HepG2 (cell line): ENCODE measurements around the gene UBE2M. TPM values are rescaled to one million over a fixed set of nuclear protein-coding genes. Genes with fewer than 3 reads are reported as not detected.

Experiments
- CEBPB ChIP-seq: IDR thresholded peaks from 2 replicates; pipeline ENCODE4 v1.6.1; 2011; ENCODE audit warnings: low read depth, low read length, improper control_type of control experiment, borderline replicate concordance
- DMTF1 ChIP-seq: sonication (generic); formaldehyde crosslinking; IDR thresholded peaks from 2 replicates; pipeline ENCODE4 v1.4.0; 2020; ENCODE audit warnings: mild to moderate bottlenecking, missing genetic modification reagents
- FOXA1 ChIP-seq, 2 experiments: fragments of 450-650 bp in 1 of 2; sonication (generic) in 1 of 2; formaldehyde crosslinking in 1 of 2; IDR thresholded peaks; 2 replicates each; pipeline versions ENCODE4 v1.4.0 to v1.6.1; 2016 to 2020; ENCODE audit warnings: missing genetic modification reagents in 1 of 2
- ISX ChIP-seq: sonication (generic); formaldehyde crosslinking; conservative IDR thresholded peaks from 2 replicates; pipeline ENCODE4 v1.5.0; 2020; ENCODE audit warnings: missing genetic modification reagents
- JDP2 ChIP-seq: sonication (generic); formaldehyde crosslinking; IDR thresholded peaks from 2 replicates; pipeline ENCODE4 v1.8.1; 2022; ENCODE audit warnings: missing genetic modification reagents, borderline replicate concordance
- MED13 ChIP-seq: sonication (generic); formaldehyde crosslinking; IDR thresholded peaks from 2 replicates; pipeline ENCODE4 v1.5.0; 2020; ENCODE audit warnings: missing genetic modification reagents
- MXD4 ChIP-seq: IDR thresholded peaks from 2 replicates; pipeline ENCODE4 v1.6.1; 2016; ENCODE audit warnings: mild to moderate bottlenecking, missing biosample characterization, missing genetic modification reagents
- NFE2 ChIP-seq: sonication (generic); formaldehyde crosslinking; IDR thresholded peaks from 2 replicates; pipeline ENCODE4 v1.4.0; 2020; ENCODE audit warnings: missing genetic modification reagents
- NFKB2 ChIP-seq: sonication (generic); formaldehyde crosslinking; IDR thresholded peaks from 2 replicates; pipeline ENCODE4 v1.4.0; 2020; ENCODE audit warnings: missing genetic modification reagents, borderline replicate concordance
- NONO ChIP-seq, 2 experiments: fragments of 450-650 bp in 1 of 2; sonication (generic) in 1 of 2; formaldehyde crosslinking in 1 of 2; IDR thresholded peaks in 1 of 2; conservative IDR thresholded peaks in 1 of 2; 2 replicates each; pipeline versions ENCODE4 v1.6.1 to v1.8.0; 2017 to 2022; ENCODE audit warnings: mild to moderate bottlenecking in 1 of 2, missing genetic modification reagents in 1 of 2, moderate library complexity in 1 of 2
- PBX2 ChIP-seq: IDR thresholded peaks from 2 replicates; pipeline ENCODE4 v1.6.1; 2016; ENCODE audit warnings: control low read depth
- PCBP2 ChIP-seq: fragments of 200-400 bp; formaldehyde crosslinking; optimal IDR thresholded peaks from 2 replicates; pipeline ENCODE3; 2018; ENCODE audit warnings: low read length, low read depth; ENCODE audit not compliant: poor library complexity, severe bottlenecking
- RXRB ChIP-seq: IDR thresholded peaks from 2 replicates; pipeline ENCODE4 v1.6.1; 2016; ENCODE audit warnings: borderline replicate concordance, missing genetic modification reagents, missing compliant biosample characterization
- SOX13 ChIP-seq, 3 experiments: fragments of 450-650 bp in 1 of 3; sonication (generic) in 1 of 3; formaldehyde crosslinking in 1 of 3; IDR thresholded peaks in 2 of 3; conservative IDR thresholded peaks in 1 of 3; 2 replicates each; pipeline versions ENCODE4 v1.5.0 to v1.6.1; 2016 to 2020; ENCODE audit warnings: antibody characterized with exemption in 1 of 3, mild to moderate bottlenecking in 1 of 3, missing compliant biosample characterization in 1 of 3, missing genetic modification reagents in 1 of 3, moderate library complexity in 1 of 3
- SP4 ChIP-seq: sonication (generic); formaldehyde crosslinking; IDR thresholded peaks from 2 replicates; pipeline ENCODE4 v1.8.1; 2023; ENCODE audit warnings: mild to moderate bottlenecking, missing genetic modification reagents
- TBX3 ChIP-seq: fragments of 450-650 bp; IDR thresholded peaks from 2 replicates; pipeline ENCODE4 v1.6.1; 2017; ENCODE audit warnings: antibody characterized with exemption, mild to moderate bottlenecking, inconsistent platforms, borderline replicate concordance
- ZFYVE20 ChIP-seq: sonication (generic); formaldehyde crosslinking; IDR thresholded peaks from 2 replicates; pipeline ENCODE4 v1.8.0; 2023; ENCODE audit warnings: low read depth, mild to moderate bottlenecking, moderate library complexity, missing genetic modification reagents, borderline replicate concordance
- ZNF12 ChIP-seq: sonication (generic); formaldehyde crosslinking; IDR thresholded peaks from 2 replicates; pipeline ENCODE4 v1.5.0; 2020; ENCODE audit warnings: missing genetic modification reagents
- ZNF317 ChIP-seq: sonication (generic); formaldehyde crosslinking; IDR thresholded peaks from 2 replicates; pipeline ENCODE4 v1.5.0; 2020; ENCODE audit warnings: mild to moderate bottlenecking, missing genetic modification reagents
- ZNF44 ChIP-seq: sonication (generic); formaldehyde crosslinking; IDR thresholded peaks from 2 replicates; pipeline ENCODE4 v1.5.1; 2020; ENCODE audit warnings: mild to moderate bottlenecking, missing genetic modification reagents
- ZNF484 ChIP-seq: sonication (generic); formaldehyde crosslinking; IDR thresholded peaks from 2 replicates; pipeline ENCODE4 v1.5.1; 2020; ENCODE audit warnings: mild to moderate bottlenecking, low read depth, missing genetic modification reagents, borderline replicate concordance
- ZNF510 ChIP-seq: sonication (generic); formaldehyde crosslinking; IDR thresholded peaks from 2 replicates; pipeline ENCODE4 v1.4.0; 2020; ENCODE audit warnings: low read depth, mild to moderate bottlenecking, missing genetic modification reagents
- ZNF720 ChIP-seq: sonication (generic); formaldehyde crosslinking; IDR thresholded peaks from 2 replicates; pipeline ENCODE4 v1.4.0; 2020; ENCODE audit warnings: missing genetic modification reagents
- ZNF782 ChIP-seq: sonication (generic); formaldehyde crosslinking; IDR thresholded peaks from 2 replicates; pipeline ENCODE4 v1.4.0; 2020; ENCODE audit warnings: missing genetic modification reagents, mild to moderate bottlenecking, borderline replicate concordance
- ZNF841 ChIP-seq: sonication (generic); formaldehyde crosslinking; IDR thresholded peaks from 2 replicates; pipeline ENCODE4 v1.8.1; 2023; ENCODE audit warnings: missing genetic modification reagents, borderline replicate concordance
- ZSCAN21 ChIP-seq: sonication (generic); formaldehyde crosslinking; IDR thresholded peaks from 2 replicates; pipeline ENCODE4 v1.8.0; 2022; ENCODE audit warnings: mild to moderate bottlenecking, missing genetic modification reagents, moderate library complexity, borderline replicate concordance
- polyA plus RNA-seq, 8 experiments: library from polyadenylated mRNA; depleted of rRNA in 3 of 8; stranded (reverse) in 7 of 8; unstranded in 1 of 8; fragments of >200 nt; fragmentation: Illumina TruSeq in 4 of 8; extraction: Trizol in 4 of 8; gene quantifications; 2 replicates each; pipeline versions ENCODE4 v1.2.1 to v1.2.3, GENCODE V29; 2011 to 2016; ENCODE audit warnings: low read depth in 4 of 8, missing spikeins in 1 of 8, mixed read lengths in 1 of 8; ENCODE audit not compliant: insufficient read depth in 1 of 8
- total RNA-seq, 5 experiments: library from RNA; depleted of rRNA; stranded (reverse); fragments of >200 nt; fragmentation: Illumina TruSeq; extraction: Trizol; gene quantifications; 2 replicates each; pipeline ENCODE4 v1.2.3, GENCODE V29; 2016; ENCODE audit warnings: low read depth in 1 of 5

UBE2M gene
- total and polyA plus RNA-seq, 2 of the 13 experiments (the other 11 are each of a cell fraction or from before 2014, with no cell fraction given) = 36.2 to 50.3 TPM

- TF ChIP-seq DMTF1 (CRISPR knock-in tag) (no peak), ZNF317 (CRISPR knock-in tag) (no peak), ZSCAN21 (CRISPR knock-in tag) (peak; percentile 95), ISX (peak; percentile 23; the same call in 1 of the 2 replicates), MXD4 (peak; percentile 81), JDP2 (CRISPR knock-in tag) (no peak), ZNF484 (no peak; the same call in 1 of the 2 replicates), ZNF841 (no peak), NFE2 (CRISPR knock-in tag) (no peak; the same call in 1 of the 2 replicates), ZNF720 (no peak), ZNF12 (no peak; the same call in 1 of the 2 replicates), ZNF510 (CRISPR knock-in tag) (no peak), RXRB (peak; percentile 45; the same call in 1 of the 2 replicates), SOX13 (IDR thresholded peaks at IDR 0.05) (no peak), SOX13 (CRISPR knock-in tag; conservative IDR thresholded peaks at IDR 0.05 in 1 of 2, IDR thresholded peaks at IDR 0.05 in 1 of 2) (peak in 1 of 2 experiments; percentile 50; a peak in 1 of 4 replicates), ZNF44 (CRISPR knock-in tag) (no peak), TBX3 (no peak), SP4 (CRISPR knock-in tag) (peak; percentile 87; the same call in 1 of the 2 replicates), NFKB2 (peak; percentile 80; the same call in 1 of the 2 replicates), NONO (IDR thresholded peaks at IDR 0.05) (no peak), NONO (CRISPR knock-in tag; conservative IDR thresholded peaks at IDR 0.05) (peak; percentile 97), PCBP2 (no peak), PBX2 (CRISPR knock-in tag) (no peak), ZFYVE20 (CRISPR knock-in tag) (no peak), ZNF782 (CRISPR knock-in tag) (peak; percentile 55), FOXA1 (IDR thresholded peaks at IDR 0.05) (no peak), FOXA1 (CRISPR knock-in tag; IDR thresholded peaks at IDR 0.05) (peak; percentile 30; the same call in 1 of the 2 replicates), CEBPB (no peak), MED13 (CRISPR knock-in tag) (peak; percentile 40; the same call in 1 of the 2 replicates)
These were observed 44.5 kb downstream of the UBE2M start (continued) for GRCh38 chr19:58513694-58514563.
